Measurements from ENCODE around the gene PIM1. TPM values are rescaled to one million over a fixed set of nuclear protein-coding genes. Genes with fewer than 3 reads are reported as not detected.

The PIM1 gene
- total RNA-seq, 2 experiments from 2014 or later: 24.7 to 31.4 TPM

- H4K20me1 ChIP-seq (ENCODE audit: insufficient read depth, low read length): peaks cover 13% of the 10 kb centered on the region
- no peak overlapping the region for H3K4me2 ChIP-seq (ENCODE audit: low read length)
- H2AFZ ChIP-seq (ENCODE audit: low read length): no peak overlapping the region
- no peak for TF ChIP-seq CTCF (conservative IDR thresholded peaks at IDR 0.05; ENCODE audit: low read length)
- no peak for TF ChIP-seq EZH2phosphoT487 (IDR thresholded peaks at IDR 0.05; ENCODE audit: borderline replicate concordance, low read depth, low read length)
- no peak overlapping the region for H3K4me3 ChIP-seq (ENCODE audit: low read depth, low read length, poor library complexity, severe bottlenecking)
- H3K27ac ChIP-seq (ENCODE audit: low read depth, low read length, poor library complexity, severe bottlenecking): no peak overlapping the region
- no peaks in the 10 kb centered on the region for H3K9me2 ChIP-seq (ENCODE audit: insufficient read depth, low read length)
- intact Hi-C loops (cut with micrococcal nuclease; ENCODE audit: unreplicated experiment): loop anchor here (10.0 kb wide), 1 partner anchor 410 kb away; no protein-coding TSS in a partner anchor
- peaks cover 14% of the 10 kb centered on the region for H3K4me1 ChIP-seq (ENCODE audit: insufficient read depth, low read length, poor library complexity, severe bottlenecking)
- TSS peak; percentile 34 for BruUV-seq (replicated peaks)
- H3K36me3 ChIP-seq (ENCODE audit: insufficient read depth, low read length): peaks cover 55% of the 10 kb centered on the region
- ChIA-PET POLR2A (interaction anchor here (1.2 kb wide), 1 partner anchor 18 kb away, joined by 5 read pairs; no protein-coding TSS in a partner anchor), CTCF (ENCODE audit: unreplicated experiment) (interaction anchor here (1.7 kb wide), 1 partner anchor 124 kb away, joined by 4 read pairs; no protein-coding TSS in a partner anchor)
- H3K9me3 ChIP-seq (ENCODE audit: low read length): no peaks in the 10 kb centered on the region
- no peak for DNase-seq (ENCODE audit: low spot score)
- peaks cover 20% of the 10 kb centered on the region; the same call in 1 of the 2 replicates for H3K79me2 ChIP-seq (ENCODE audit: insufficient read depth, low read depth, low read length)
Observed at GRCh38 chr6:37174515-37175331, 4.8 kb downstream of the PIM1 start.

GRCh38 chr6:37175332-37176267, 5.6 kb downstream of the PIM1 start:
- no peak for DNase-seq (ENCODE audit: low spot score)
- peaks cover 20% of the 10 kb centered on the region; the same call in 1 of the 2 replicates for H3K79me2 ChIP-seq (ENCODE audit: insufficient read depth, low read depth, low read length)
- ChIA-PET POLR2A (interaction anchor here (0.7 to 1.6 kb wide), 5 partner anchors 19 to 125 kb away, joined by 3 to 6 read pairs (median 3); no protein-coding TSS in a partner anchor), CTCF (ENCODE audit: unreplicated experiment) (interaction anchor here (0.6 to 1.7 kb wide), 4 partner anchors 32 to 125 kb away, joined by 4 to 7 read pairs (median 4); no protein-coding TSS in a partner anchor)
- no peak overlapping the region for H2AFZ ChIP-seq (ENCODE audit: low read length)
- H3K27ac ChIP-seq (ENCODE audit: low read depth, low read length, poor library complexity, severe bottlenecking): no peak overlapping the region
- H3K9me3 ChIP-seq (ENCODE audit: low read length): no peaks in the 10 kb centered on the region
- peaks cover 55% of the 10 kb centered on the region for H3K36me3 ChIP-seq (ENCODE audit: insufficient read depth, low read length)
- H3K4me3 ChIP-seq (ENCODE audit: low read depth, low read length, poor library complexity, severe bottlenecking): no peak overlapping the region
- TF ChIP-seq CTCF (conservative IDR thresholded peaks at IDR 0.05; ENCODE audit: low read length) (no peak), EZH2phosphoT487 (IDR thresholded peaks at IDR 0.05; ENCODE audit: borderline replicate concordance, low read depth, low read length) (no peak)
- H3K4me1 ChIP-seq (ENCODE audit: insufficient read depth, low read length, poor library complexity, severe bottlenecking): peaks cover 14% of the 10 kb centered on the region
- H3K4me2 ChIP-seq (ENCODE audit: low read length): no peak overlapping the region
- no peaks in the 10 kb centered on the region for H3K9me2 ChIP-seq (ENCODE audit: insufficient read depth, low read length)
- no TSS peak for BruUV-seq (replicated peaks)
- peaks cover 13% of the 10 kb centered on the region for H4K20me1 ChIP-seq (ENCODE audit: insufficient read depth, low read length)
- intact Hi-C loops (cut with micrococcal nuclease; ENCODE audit: unreplicated experiment): loop anchor here (10.0 kb wide), 1 partner anchor 411 kb away; no protein-coding TSS in a partner anchor
